ENCODE data around the gene TMEM176B.

DNA sequence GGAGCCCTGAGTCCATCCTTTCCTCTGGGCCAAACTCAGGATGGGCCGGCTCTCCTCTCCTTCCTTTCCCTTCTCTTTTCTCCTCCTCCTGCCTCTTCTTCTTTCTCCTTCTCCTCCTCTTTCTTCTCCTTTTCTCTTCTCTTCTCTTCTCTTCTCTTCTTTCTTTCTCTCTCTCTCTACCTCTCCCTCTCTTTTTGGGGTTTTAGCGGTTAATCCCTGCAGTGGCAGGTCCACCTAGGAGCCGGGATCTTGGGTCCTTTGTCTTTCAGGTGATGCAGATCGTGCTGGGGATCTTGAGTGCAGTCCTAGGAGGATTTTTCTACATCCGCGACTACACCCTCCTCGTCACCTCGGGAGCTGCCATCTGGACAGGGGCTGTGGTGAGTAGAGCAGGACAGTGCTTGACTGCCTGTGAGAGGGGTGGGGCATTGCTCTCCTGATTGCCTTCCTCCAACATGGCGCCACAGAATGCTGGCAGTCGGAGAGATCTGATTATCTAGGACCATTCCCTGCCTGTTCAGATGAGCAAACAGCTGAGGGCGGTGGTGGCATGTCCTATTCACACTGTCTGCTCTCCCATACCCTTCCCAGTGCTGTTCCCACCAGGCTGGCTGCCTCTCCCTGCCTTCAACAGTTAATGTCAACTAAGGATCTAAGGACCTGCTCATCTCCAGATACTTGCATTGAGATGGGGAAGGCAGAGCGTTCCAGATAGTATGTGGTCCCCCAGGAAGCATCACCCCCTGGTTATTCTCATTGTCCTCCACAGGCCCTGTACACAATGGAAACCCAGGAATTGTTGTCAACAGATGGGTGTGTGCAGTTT is 2.0 kb upstream of the TMEM176B start:
- TF ChIP-seq POLR2A (IDR thresholded peaks at IDR 0.05; ENCODE audit: low read depth, low read length) (no peak), POLR2AphosphoS5 (IDR thresholded peaks at IDR 0.05; ENCODE audit: low read depth, low read length) (no peak), POU2F2 (IDR thresholded peaks at IDR 0.05; ENCODE audit: low read depth, low read length) (no peak), TAF1 (IDR thresholded peaks at IDR 0.05; ENCODE audit: low read depth, low read length) (no peak)

Data from GM12891 (cell line).